Peyer's patch (tissue), 4 donors: ENCODE results near the gene TULP4. TPM values are rescaled to one million over a fixed set of nuclear protein-coding genes. Genes with fewer than 3 reads are reported as not detected.

ENCODE experiments used
- DNase-seq, 3 donors: peaks; one replicate each; pipeline ENCODE4 v3.0.0-alpha.2; 2017 to 2019
- H3K27ac ChIP-seq, 4 donors: fragments of 200-600 bp; sonication (generic); one replicate each; pipeline ENCODE4 v1.5.1; 2016 to 2019
- H3K27me3 ChIP-seq, 2 donors: fragments of 200-600 bp; sonication (generic); one replicate each; pipeline ENCODE4 v1.5.1; 2019
- H3K36me3 ChIP-seq, 3 donors: fragments of 200-600 bp; sonication (generic); one replicate each; pipeline ENCODE4 v1.5.1; 2016 to 2019
- H3K4me1 ChIP-seq, 4 donors: fragments of 200-600 bp; sonication (generic); one replicate each; pipeline ENCODE4 v1.5.1; 2016 to 2019
- H3K4me3 ChIP-seq, 4 donors: fragments of 200-600 bp; sonication (generic); 1 replicate in 3 of 4; 2 replicates in 1 of 4; pipeline ENCODE4 v1.5.1; 2016 to 2019; ENCODE audit warnings: mild to moderate bottlenecking in 1 of 4
- H3K9me3 ChIP-seq, 4 donors: fragments of 200-600 bp; sonication (generic); one replicate each; pipeline ENCODE4 v1.5.1; 2016 to 2019; ENCODE audit warnings: mild to moderate bottlenecking in 1 of 4
- CTCF ChIP-seq, 6 experiments: fragments of 450-650 bp in 4 of 6; fragments of 200-600 bp in 2 of 6; sonication (generic) in 1 of 6; IDR thresholded peaks; one replicate each; pipeline ENCODE4 v1.5.1; 2017 to 2019; ENCODE audit warnings: antibody characterized with exemption in 6 of 6, mild to moderate bottlenecking in 3 of 6, moderate library complexity in 1 of 6
- POLR2A ChIP-seq, 2 donors: fragments of 450-650 bp; IDR thresholded peaks; one replicate each; pipeline ENCODE4 v1.5.1; 2017; ENCODE audit warnings: antibody characterized with exemption in 2 of 2, mild to moderate bottlenecking in 2 of 2, moderate library complexity in 2 of 2
- total RNA-seq, 4 donors: library from RNA; depleted of rRNA; stranded (reverse); fragments of >200 nt; gene quantifications; one replicate each; pipeline ENCODE4 v1.1.0, GENCODE V29; 2016

Gene TULP4
- total RNA-seq, 4 donors from 2014 or later: 197 to 268 (median 206) TPM

GRCh38 chr6:158413814-158414565 is 101.7 kb downstream of the TULP4 start:
- H3K4me3 ChIP-seq: no peak overlapping the region
- TF ChIP-seq POLR2A (IDR thresholded peaks at IDR 0.05) (no peak), CTCF (IDR thresholded peaks at IDR 0.05) (no peak)

GRCh38 chr6:158414851-158415262 is 102.6 kb downstream of the TULP4 start:
- Histone ChIP-seq H3K9me3 (peaks cover 0 to 3% (median 0%) of the 10 kb centered on the region in 4 donors), H3K27me3 (no peaks in the 10 kb centered on the region), H3K27ac (no peak overlapping the region), H3K36me3 (no peaks in the 10 kb centered on the region), H3K4me3 (no peak overlapping the region), H3K4me1 (peaks cover 0 to 3% (median 0%) of the 10 kb centered on the region in 4 donors)
- DNase-seq: no peak
- no peak for TF ChIP-seq POLR2A (IDR thresholded peaks at IDR 0.05)
- no peak for TF ChIP-seq CTCF (IDR thresholded peaks at IDR 0.05)

More at GRCh38 chr6:158413814-158414565, 101.7 kb downstream of the TULP4 start:
- Histone ChIP-seq H3K36me3 (no peaks in the 10 kb centered on the region), H3K27ac (no peak overlapping the region), H3K9me3 (peaks cover 0 to 3% (median 0%) of the 10 kb centered on the region in 4 donors), H3K27me3 (no peaks in the 10 kb centered on the region), H3K4me1 (peaks cover 0 to 3% (median 0%) of the 10 kb centered on the region in 4 donors)
- no peak for DNase-seq

- no peak for TF ChIP-seq CTCF (IDR thresholded peaks at IDR 0.05)
- TF ChIP-seq POLR2A (IDR thresholded peaks at IDR 0.05): no peak
- Histone ChIP-seq H3K9me3 (peaks cover 0 to 3% (median 0%) of the 10 kb centered on the region in 4 donors), H3K4me3 (no peak overlapping the region), H3K4me1 (peaks cover 0 to 3% (median 0%) of the 10 kb centered on the region in 4 donors), H3K36me3 (no peaks in the 10 kb centered on the region), H3K27me3 (no peaks in the 10 kb centered on the region), H3K27ac (no peak overlapping the region)
- no peak for DNase-seq
These were observed 103.4 kb downstream of the TULP4 start for GRCh38 chr6:158415666-158416065.

GRCh38 chr6:158416883-158417759 is 104.9 kb downstream of the TULP4 start:
- H3K4me1 ChIP-seq: no peaks in the 10 kb centered on the region
- TF ChIP-seq POLR2A (IDR thresholded peaks at IDR 0.05) (no peak), CTCF (IDR thresholded peaks at IDR 0.05) (no peak)
- DNase-seq: no peak
- no peaks in the 10 kb centered on the region for H3K36me3 ChIP-seq
- peaks cover 0 to 3% (median 0%) of the 10 kb centered on the region in 4 donors for H3K9me3 ChIP-seq
- no peak overlapping the region for H3K4me3 ChIP-seq
- H3K27me3 ChIP-seq: no peaks in the 10 kb centered on the region
- H3K27ac ChIP-seq: no peak overlapping the region

- no peaks in the 10 kb centered on the region for H3K36me3 ChIP-seq
- DNase-seq: no peak
- H3K4me3 ChIP-seq: no peak overlapping the region
- H3K9me3 ChIP-seq: peaks cover 0 to 3% (median 0%) of the 10 kb centered on the region in 4 donors
- no peak overlapping the region for H3K27ac ChIP-seq
- no peaks in the 10 kb centered on the region for H3K4me1 ChIP-seq
- TF ChIP-seq POLR2A (IDR thresholded peaks at IDR 0.05) (no peak), CTCF (IDR thresholded peaks at IDR 0.05) (no peak)
- no peaks in the 10 kb centered on the region for H3K27me3 ChIP-seq
These were observed 105.5 kb downstream of the TULP4 start for GRCh38 chr6:158417760-158418098.
